GM12892 (cell line): ENCODE data around the gene GALNT9.
"Not testable (repeated sequence)": the region's sequence is repeated elsewhere in the genome, so short reads cannot be mapped to it uniquely, and the experiment has no call there.

Source experiments
- POLR2A ChIP-seq: IDR thresholded peaks from 2 replicates; pipeline ENCODE4 v1.6.1; 2011; ENCODE audit warnings: low read depth, low read length, control low read depth
- POLR2AphosphoS5 ChIP-seq: IDR thresholded peaks from 2 replicates; pipeline ENCODE4 v1.6.1; 2011; ENCODE audit warnings: low read depth, low read length, control low read depth

GRCh38 chr12:132358241-132359225 lies 29.1 kb upstream of the GALNT9 start:
- not testable (repeated sequence) for TF ChIP-seq POLR2AphosphoS5, POLR2A
